ENCODE data around the gene PRKN.

DNA sequence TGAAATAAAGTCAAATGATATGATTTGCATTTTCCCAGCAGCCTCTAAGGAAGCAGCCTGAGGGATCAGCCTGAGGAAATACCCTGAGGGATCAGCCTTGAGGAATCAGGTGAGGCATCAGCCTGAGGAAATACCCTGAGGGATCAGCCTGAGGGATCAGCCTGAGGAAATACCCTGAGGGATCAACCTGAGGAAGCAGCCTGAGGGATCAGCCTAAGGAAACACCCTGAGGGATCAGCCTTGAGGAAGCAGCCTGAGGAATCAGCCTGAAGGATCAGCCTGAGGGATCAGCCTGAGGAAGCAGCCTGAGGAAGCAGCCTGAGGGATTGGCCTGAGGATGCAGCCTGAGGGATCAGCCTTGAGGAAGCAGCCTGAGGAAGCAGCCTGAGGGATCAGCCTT lies 784.0 kb downstream of the PRKN start:
- no peak for TF ChIP-seq MAFK (IDR thresholded peaks at IDR 0.05; ENCODE audit: low read length)
- TF ChIP-seq CTCF (IDR thresholded peaks at IDR 0.05 in 2 of 3, conservative IDR thresholded peaks at IDR 0.05 in 1 of 3; ENCODE audit: insufficient read depth in 2 of 3, low read depth in 1 of 3, low read length in 3 of 3), result no peak
- TF ChIP-seq GATA2 (CRISPR knock-in tag; IDR thresholded peaks at IDR 0.05), result no peak
- no peak for TF ChIP-seq ZBTB9 (CRISPR knock-in tag; IDR thresholded peaks at IDR 0.05)
- TF ChIP-seq ZFX (CRISPR knock-in tag; IDR thresholded peaks at IDR 0.05), result no peak
- TF ChIP-seq, protein P1, sequence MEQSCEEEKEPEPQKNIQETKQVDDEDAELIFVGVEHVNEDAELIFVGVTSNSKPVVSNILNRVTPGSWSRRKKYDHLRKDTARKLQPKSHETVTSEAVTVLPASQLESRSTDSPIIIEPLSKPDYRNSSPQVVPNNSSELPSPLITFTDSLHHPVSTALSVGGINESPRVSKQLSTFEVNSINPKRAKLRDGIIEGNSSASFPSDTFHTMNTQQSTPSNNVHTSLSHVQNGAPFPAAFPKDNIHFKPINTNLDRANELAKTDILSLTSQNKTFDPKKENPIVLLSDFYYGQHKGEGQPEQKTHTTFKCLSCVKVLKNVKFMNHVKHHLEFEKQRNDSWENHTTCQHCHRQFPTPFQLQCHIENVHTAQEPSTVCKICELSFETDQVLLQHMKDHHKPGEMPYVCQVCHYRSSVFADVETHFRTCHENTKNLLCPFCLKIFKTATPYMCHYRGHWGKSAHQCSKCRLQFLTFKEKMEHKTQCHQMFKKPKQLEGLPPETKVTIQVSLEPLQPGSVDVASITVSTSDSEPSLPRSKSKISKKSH (CRISPR knock-in tag; IDR thresholded peaks at IDR 0.05), result no peak
